Measurements from ENCODE around the gene RPS6KA2.

RPS6KA2 gene

DNA sequence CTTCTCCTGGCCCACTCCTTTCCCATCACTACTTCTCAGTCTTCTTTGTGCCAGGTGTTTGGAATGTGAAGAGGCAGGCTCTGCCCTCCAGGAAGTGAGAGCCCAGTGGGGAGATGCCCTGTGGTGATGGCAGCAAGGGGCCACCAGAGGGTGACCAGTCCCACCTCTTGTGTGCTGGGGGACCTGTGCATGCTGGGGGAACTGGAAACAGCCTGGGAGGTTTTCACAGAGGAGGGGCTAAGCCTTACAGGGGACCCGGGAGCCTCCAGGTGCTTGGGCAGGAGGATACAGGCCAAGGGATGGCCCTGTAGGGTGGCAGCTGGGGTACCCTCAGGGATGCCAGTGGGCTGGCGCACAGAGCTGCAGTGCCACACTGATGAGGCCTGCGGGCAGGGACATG is 112.9 kb downstream of the RPS6KA2 start:
- DNase-seq (ENCODE audit: extremely low spot score, insufficient read length, low read depth): no peak
- no peak for FAIRE-seq

DNA sequence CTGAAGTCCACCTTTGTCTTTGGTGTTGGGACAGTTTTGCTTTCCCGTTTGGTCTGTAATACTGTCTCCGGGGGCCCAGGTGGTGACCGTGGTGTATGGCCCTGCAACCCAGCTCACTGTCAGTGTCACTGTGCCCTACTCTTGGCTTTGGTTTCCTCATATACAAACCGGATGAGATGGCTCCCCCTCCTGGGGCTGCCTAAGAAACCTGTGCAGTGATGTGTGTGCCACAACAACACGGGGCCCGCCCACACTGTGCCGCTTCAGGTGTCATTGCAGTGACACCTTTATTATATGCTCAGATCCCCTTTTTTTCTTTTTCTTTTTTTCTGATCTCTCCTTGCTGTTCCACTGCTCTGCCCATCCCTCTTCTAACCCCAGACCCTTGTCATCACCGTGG is 114.5 kb downstream of the RPS6KA2 start:
- DNase-seq (ENCODE audit: extremely low spot score, insufficient read length, low read depth) (peak; percentile 29), FAIRE-seq (no peak)

DNA sequence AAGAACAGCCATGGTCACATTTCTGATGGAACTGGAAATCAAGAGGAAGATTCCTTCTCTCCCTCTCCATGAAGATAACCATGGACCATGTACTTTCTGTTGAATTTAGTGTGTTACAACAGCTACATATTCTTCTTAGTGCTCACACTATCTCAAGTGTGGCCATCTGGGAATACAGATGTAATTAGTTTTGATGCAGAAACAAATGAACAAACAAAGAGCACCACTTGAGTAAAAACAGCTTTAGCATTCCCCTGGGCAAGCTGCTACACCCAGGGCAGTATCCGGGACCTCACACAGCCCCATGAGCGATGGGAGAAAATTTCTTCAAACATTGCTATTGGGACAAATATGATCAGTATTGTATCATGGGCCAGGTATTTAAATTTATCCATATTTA is 115.7 kb downstream of the RPS6KA2 start:
- DNase-seq (ENCODE audit: extremely low spot score, insufficient read length, low read depth): no peak
- no peak for FAIRE-seq

DNA sequence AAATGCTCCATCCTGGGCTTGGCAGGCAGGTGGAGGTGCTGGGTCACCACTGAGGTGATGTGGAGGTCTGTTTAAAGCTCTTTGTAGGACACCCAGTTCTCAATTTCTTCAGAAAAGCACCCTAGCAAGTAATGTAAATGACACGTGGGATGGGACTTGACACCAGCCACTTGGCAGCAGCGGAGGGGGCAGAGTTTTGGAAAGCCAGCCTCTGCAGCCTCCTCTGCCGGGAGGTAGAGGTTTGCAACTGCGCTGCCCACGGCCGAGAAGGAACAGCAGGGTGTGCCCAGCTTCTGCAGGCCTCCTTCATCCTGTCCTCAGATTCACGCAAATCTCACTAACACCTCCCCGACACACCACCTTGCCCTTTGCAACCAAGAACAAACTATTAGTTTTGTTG is 117.9 kb downstream of the RPS6KA2 start:
- FAIRE-seq (no peak), DNase-seq (ENCODE audit: extremely low spot score, insufficient read length, low read depth) (no peak)

DNA sequence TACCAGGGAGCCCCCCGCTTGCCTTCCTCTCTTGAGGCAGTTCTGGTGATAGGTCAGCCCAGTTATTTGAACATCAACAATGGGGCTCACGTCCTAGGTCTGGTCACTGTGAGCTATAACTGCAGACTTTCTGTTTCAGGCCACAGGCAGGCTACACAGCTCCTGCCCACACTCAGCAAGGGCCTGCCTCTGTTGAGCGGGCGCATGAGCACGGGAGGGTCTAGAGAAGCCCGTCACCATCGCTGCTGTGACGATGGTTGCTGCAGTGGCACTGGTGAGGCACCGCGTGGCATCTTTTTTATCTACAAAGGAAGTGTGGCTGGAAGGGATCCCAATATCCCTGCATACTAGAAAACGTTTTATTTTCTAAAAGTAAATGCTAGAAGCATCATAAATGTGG is 118.3 kb downstream of the RPS6KA2 start:
- FAIRE-seq (no peak), DNase-seq (ENCODE audit: extremely low spot score, insufficient read length, low read depth) (no peak)

DNA sequence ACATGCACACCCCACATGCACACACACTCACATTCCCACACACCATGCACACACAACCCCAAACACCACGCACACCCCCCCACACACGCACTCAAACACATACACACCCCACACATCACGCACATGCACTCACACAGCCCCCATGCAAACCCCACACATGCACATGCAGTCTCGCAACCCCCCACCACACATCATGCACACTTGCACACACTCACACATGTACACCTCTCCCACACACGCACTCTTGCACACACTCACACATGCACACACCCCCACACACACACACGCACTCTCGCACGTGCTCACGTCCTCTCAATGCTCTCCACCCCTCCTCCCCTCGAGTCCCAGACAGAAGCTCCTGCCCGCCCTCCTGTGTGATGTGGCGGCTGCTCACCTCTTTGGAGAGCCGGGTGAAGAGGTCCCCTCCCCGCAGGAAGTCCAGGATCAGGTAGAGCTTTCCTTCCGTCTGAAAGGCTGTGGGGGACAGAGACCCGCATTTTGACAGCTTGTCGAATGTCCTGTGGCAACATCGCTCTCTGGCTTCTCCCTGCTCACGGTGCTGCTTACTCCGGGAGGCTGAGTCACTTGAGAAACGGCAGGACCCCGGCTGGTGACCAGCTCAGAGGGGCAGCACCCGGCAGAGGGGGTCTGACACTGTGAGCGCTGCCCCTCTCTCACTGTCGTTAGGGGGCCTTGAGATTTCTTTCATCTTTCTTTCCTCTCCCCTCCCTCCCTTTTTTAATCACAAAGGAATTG is 119.1 kb downstream of the RPS6KA2 start:
- FAIRE-seq: no peak
- DNase-seq (ENCODE audit: extremely low spot score, insufficient read length, low read depth): no peak

DNA sequence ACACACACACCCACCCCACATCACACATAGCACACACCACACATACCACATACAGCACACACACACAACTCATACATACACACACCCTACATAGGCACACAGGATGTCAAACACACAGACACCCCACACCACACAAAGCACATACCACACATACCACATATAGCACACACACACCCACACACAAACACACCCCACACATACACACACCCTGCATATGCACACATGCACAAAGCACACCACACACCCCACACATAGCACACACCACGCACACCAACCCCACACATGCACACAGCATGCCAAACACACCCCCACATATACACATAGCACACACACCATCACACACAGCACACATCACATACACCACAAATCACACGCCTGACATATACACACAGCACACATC is 119.7 kb downstream of the RPS6KA2 start:
- FAIRE-seq (no peak), DNase-seq (ENCODE audit: extremely low spot score, insufficient read length, low read depth) (no peak)

DNA sequence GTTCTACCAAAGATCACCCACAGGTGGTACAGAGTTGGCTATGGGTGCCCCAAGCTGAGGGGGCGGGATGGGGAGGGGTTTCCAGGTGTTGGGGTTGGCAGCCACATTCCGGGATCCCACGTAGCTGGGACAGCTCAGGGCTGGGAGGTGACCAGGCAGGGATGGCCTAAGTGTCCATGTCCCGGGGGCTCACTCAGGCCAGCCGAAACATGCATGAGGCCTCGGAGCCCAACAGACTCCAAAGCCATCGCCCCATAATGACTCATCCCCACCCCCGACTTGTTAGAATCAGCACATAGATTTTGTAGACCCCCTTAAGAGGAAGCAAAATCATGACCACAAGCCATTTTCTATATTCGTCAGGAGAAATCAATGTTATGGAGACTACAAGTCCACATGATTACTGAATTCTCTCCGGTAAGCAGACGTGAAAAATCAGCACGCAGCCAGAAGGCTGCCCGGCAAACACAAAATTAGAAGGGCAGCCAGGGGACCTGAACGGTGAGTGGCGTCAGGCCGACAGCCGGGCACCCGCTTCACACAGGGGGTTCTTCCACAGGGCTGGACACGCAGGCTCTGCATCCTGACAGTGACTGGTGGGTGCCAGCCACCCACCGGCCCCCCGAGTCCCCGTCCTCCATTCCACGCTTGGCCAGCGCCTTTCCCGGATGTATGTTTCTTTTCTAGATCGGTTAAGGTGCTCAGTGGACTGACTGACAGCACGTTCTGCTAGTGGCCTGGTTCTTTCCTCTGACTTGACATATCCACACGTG is 121.7 kb downstream of the RPS6KA2 start:
- DNase-seq (ENCODE audit: extremely low spot score, insufficient read length, low read depth) (no peak), FAIRE-seq (no peak)

DNA sequence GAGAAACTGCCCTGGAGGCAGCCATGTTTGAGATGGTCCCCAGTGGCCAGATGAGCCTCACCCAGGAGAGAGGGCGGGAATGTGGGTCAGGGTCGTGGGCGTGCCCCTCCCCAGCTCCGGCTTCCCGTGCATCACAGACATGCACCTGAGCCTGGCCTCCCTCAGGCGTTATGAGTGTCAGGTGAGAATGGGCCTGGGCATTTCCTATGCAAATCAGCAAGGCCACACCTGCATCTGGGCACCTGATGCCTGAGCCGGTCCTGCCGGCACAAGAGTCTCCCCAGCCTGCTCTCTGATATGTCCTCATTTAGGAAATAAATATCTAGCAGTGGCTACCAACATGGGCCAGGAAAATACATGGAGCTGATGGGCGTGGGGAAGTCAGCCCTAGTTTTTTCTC is 123.0 kb downstream of the RPS6KA2 start:
- DNase-seq (ENCODE audit: extremely low spot score, insufficient read length, low read depth) (no peak), FAIRE-seq (no peak)

DNA sequence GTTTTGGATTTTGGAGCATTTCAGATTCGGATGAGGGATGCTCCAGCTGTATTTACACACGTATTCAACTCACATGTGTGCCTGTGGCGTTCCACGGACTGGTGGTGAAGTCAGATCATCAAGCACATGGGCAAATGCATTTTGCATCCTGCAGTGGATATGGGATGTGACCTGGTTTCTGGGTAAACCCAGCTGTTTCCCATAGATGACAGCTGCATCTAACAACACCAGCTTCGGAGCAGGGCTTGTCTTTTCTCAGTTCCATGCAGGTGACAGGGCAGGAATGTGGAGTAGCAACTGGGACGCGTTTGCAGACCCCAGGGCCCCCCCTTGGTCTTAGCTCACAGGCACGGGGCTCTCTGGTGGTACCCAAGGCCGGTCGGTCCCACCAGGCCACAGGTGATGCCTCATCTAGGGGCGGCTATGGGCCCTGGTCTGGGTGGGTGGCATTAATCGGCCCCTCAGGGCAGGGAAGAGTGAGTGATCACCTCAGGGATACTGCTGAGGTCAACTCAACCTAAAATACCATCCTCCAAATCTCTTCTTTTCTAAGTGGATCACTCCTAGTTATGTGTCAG is 123.8 kb downstream of the RPS6KA2 start:
- FAIRE-seq (no peak), DNase-seq (ENCODE audit: extremely low spot score, insufficient read length, low read depth) (no peak)

DNA sequence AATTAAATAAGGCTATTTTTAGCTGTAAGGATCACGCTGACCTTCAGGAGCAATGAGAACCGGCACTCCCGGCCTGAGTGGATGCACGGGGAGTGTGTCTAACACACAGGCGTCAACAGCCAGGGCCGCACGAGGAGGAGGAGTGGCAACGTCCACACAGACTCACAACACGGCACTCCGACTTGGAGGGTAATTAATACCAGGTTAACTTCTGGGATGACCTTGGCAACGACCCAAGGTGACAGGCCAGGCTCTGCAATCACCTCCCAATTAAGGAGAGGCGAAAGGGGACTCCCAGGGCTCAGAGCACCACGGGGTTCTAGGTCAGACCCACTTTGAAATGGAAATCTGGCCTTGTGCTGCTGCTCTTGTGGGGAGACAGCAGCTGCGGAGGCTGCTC is 124.6 kb downstream of the RPS6KA2 start:
- FAIRE-seq: no peak
- DNase-seq (ENCODE audit: extremely low spot score, insufficient read length, low read depth): no peak

DNA sequence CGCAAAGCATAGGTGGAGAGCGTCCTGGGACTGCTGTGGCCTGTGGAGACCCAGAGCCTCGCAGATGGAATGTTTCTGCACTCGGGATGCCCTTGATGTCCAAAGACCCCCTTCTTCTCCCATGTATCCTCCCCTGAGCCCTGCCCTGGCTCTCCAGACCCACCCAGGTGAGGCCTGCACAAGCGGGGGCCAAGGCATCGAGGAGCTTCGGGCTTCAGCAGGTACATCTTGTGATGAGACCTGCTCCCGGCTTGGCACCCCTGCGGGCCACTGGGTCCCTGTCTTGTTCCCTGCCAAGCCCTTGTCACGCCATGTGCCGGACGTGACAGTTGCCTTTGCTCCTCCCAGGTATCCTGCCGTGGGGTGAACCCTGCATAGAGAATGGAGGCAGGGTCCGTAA is 125.8 kb downstream of the RPS6KA2 start:
- no peak for FAIRE-seq
- no peak for DNase-seq (ENCODE audit: extremely low spot score, insufficient read length, low read depth)

DNA sequence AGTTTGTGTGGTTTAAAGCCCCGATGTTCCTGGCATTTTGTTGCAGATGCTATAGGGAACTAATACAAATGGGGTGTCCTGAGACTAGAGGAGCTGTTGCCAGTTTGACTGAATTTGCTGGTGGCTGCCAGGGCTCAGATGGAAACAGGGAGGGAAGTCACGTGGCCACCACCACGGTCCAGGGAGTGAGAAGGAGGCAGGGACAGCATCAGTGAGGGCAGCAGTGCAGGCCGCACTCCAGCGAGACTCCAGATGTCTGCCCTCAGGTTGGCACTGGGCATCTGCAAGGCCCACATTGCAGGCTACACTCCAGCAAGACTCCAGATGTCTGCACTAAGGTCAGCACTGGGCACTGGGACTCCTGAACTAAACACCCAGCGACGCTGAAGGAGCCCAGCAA is 126.8 kb downstream of the RPS6KA2 start:
- no peak for FAIRE-seq

DNA sequence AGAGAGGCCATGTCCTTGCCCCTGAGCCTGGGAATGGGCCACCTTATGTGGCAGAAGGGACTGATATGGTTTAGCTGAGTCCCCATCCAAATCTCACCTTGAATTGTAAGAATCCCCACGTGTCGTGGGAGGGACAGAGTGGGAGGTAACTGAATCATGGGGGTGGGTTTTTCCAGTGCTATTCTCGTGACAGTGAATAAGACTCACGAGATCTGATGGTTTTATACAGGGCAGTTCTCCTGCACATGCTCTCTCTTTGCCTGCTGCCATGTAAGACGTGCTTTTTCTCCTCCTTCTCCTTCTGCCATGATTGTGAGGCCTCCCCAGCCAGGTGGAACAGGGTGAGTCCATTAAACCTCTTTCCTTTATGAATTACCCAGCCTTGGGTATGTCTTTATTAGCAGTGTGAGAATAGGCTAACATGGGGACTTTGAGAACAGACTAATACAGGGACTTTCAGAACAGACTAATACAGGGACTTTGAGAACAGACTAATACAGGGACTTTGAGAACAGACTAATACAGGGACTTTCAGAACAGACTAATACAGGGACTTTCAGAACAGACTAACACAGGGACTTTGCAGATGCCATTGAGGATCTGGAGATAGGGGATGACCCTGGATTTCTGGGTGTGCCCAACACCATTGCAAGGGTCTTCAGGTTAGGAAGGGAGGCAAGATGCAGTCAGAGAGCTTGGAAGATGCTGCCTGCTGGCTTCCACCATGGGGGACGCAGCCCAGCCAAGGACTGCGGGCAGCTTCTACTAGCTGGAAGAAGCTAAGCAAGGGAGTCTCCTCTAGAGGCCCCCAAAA is 127.5 kb downstream of the RPS6KA2 start:
- FAIRE-seq: peak; percentile 66

More for the DNA sequence above, 126.8 kb downstream of the RPS6KA2 start:
- DNase-seq (ENCODE audit: extremely low spot score, insufficient read length, low read depth): no peak

DNA sequence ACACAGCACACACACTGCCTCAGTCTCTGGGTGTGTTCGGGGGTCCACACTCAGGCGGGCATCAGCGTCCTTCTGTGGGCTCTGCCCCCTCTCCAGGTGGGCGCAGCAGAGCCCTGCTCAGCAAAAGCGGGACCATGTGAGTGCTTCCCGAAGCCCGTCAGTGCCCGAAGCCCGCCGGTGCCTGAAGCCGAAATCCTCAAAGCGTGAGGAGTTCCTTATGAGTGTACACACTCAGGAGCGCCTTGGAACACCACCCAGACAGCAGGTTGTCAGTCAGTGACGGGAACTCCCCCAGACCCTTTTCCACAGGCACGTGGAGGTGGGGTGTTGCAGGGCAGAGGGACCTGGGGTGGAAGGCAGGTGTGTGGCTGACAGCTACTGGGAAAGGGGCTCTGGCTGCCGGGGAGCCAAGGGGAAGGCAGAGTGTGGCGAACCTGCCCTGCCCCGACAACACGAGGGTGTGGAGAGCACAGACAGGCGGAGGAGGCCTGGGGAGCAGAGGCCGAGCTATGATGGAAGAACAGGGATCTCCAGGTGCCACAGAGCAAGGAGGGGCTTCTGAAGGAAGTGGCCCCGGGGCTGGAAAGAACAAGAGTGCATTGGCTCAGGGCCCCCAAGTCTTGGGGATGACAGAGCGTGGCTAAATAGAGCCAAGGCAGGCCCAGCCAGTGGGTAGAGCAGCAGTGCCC is 128.2 kb downstream of the RPS6KA2 start:
- FAIRE-seq (no peak), DNase-seq (ENCODE audit: extremely low spot score, insufficient read length, low read depth) (no peak)

More for the DNA sequence above, 127.5 kb downstream of the RPS6KA2 start:
- no peak for DNase-seq (ENCODE audit: extremely low spot score, insufficient read length, low read depth)

DNA sequence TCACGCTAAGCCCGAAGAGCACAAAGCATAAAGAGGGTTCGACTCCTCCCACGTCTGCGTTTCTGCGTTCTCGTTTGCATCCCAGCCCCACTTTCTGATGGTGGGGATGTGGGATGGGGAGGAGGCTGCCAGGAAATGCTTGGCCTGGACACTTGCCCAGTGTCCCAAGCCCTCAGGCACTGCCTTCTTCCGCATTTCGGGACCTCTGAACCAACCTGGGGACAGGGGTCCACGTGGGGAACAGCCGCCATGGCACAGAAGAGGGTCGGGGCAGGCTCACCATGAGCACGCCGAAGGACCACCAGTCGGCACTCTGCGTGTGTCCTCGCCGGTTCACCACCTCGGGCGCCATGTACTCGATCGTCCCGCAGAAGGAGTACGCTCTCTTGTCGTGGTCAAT is 128.8 kb downstream of the RPS6KA2 start:
- no peak for FAIRE-seq
- no peak for DNase-seq (ENCODE audit: extremely low spot score, insufficient read length, low read depth)

DNA sequence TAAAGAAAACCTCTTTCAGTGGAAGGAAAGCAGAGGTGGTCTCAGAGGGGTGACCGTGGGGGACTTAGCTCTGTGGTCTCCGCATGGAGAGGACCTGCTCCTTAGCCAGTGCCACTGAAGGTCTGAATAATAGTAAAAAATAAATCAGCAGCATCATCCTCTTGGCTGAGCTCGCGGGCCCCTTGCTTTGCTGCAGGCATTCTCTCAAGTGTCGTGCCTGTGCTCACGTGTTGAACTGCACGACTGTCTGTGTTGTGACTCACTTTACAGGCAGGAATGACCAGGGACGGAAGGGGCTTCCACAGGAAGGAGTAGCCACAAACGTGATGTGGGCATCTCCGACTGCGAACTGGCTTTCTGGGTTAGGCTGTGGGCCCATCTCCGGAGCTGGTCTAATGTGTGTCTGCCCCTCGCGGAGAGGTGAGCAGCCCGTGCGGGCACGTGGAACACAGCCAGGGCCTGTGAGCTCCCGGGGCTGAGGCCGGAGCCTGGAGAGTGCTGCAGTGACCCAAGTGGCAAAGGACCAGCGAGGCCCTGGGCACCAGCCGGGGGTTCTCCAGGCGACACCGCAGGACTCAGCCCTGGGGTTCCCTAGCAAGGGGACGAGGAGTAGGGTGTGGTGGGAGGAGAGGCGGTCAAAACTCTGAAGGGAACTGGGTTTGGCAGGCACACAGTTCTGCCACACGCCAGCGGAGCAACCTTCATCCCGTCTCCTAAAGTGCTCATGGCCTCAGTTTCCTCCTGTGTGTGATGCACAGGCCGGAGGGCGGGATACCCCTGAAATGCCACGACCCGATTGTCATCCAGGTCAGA is 129.8 kb downstream of the RPS6KA2 start:
- DNase-seq (ENCODE audit: extremely low spot score, insufficient read length, low read depth) (no peak), FAIRE-seq (no peak)

DNA sequence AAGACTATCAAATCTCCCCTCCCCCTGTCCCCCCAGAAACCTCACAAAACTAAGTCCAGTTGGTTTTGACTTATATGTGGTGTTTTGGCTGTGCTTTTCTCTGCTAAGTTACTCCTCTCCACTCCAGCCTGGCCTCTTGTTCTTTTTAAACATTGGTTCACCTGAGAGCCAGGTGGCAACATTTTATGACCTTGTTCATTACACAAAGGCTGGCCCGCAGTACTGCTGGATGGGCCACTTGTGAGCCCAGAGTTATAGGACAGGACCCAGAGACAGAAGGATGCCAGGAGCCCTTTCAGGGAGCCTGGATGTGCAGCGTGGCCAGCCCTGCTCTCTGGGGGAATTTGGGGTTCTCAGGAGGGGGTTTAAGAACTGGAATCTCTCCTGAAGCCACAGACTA is 130.6 kb downstream of the RPS6KA2 start:
- no peak for FAIRE-seq

More for the DNA sequence above, 130.6 kb downstream of the RPS6KA2 start:
- no peak for DNase-seq (ENCODE audit: extremely low spot score, insufficient read length, low read depth)
